Calu3 (cell line): ENCODE results near the gene SYTL1. TPM values are rescaled to one million over a fixed set of nuclear protein-coding genes. Genes with fewer than 3 reads are reported as not detected.

Experiments
- BruUV-seq: library from RNA; stranded (reverse); fragments of 400-500 nt; replicated peaks from 2 replicates; lab custom pipeline; 2021; lab: Mats Ljungman, UMichigan
- CTCF ChIA-PET: fragments of 300-600 bp; sonication (Branson Sonifier 250); formaldehyde crosslinking; loops from one replicate; lab custom pipeline; 2022; ENCODE audit warnings: antibody characterized with exemption; lab: Charles Lee
- DNase-seq: peaks from one replicate; pipeline ENCODE4 v3.0.0; 2022
- H3K27ac Mint-ChIP-seq: one replicate; pipeline ENCODE4 v1.8.0; 2022; ENCODE audit warnings: mixed read lengths; ENCODE audit not compliant: unreplicated experiment
- H3K27me3 Mint-ChIP-seq: one replicate; pipeline ENCODE4 v1.8.0; 2022; ENCODE audit warnings: mixed read lengths; ENCODE audit not compliant: unreplicated experiment
- H3K36me3 Mint-ChIP-seq: one replicate; pipeline ENCODE4 v1.8.0; 2022; ENCODE audit warnings: mild to moderate bottlenecking, moderate library complexity, mixed read lengths; ENCODE audit not compliant: insufficient read depth, unreplicated experiment
- H3K4me1 Mint-ChIP-seq: one replicate; pipeline ENCODE4 v1.8.0; 2022; ENCODE audit warnings: mild to moderate bottlenecking, low read depth, mixed read lengths; ENCODE audit not compliant: unreplicated experiment
- H3K4me3 Mint-ChIP-seq: one replicate; pipeline ENCODE4 v1.8.0; 2022; ENCODE audit warnings: mild to moderate bottlenecking, low read depth, moderate library complexity, mixed read lengths; ENCODE audit not compliant: unreplicated experiment
- H3K9me3 Mint-ChIP-seq: one replicate; pipeline ENCODE4 v1.8.0; 2022; ENCODE audit warnings: low read depth, mixed read lengths; ENCODE audit not compliant: unreplicated experiment
- intact Hi-C: fragments of 100-400 bp; cut with micrococcal nuclease; formaldehyde crosslinking; loops from one replicate; pipeline ENCODE4 v1.10.0; 2022; ENCODE audit not compliant: unreplicated experiment
- total RNA-seq: library from RNA; stranded (reverse); gene quantifications from 2 replicates; pipeline ENCODE4 v1.2.3, GENCODE V29; 2022
- TF ChIP-seq, protein P1 (sequence below): fragments of 200-600 bp; IDR thresholded peaks from one replicate; pipeline ENCODE4 v1.8.0; 2022; ENCODE audit warnings: antibody characterized with exemption; ENCODE audit not compliant: unreplicated experiment

The SYTL1 gene
- total RNA-seq, 1 experiment from 2014 or later = 15.0 TPM

GRCh38 chr1:27397110-27397509, 55.3 kb downstream of the SYTL1 start:
- CTCF ChIA-PET = interaction anchor here (0.6 to 1.1 kb wide), 3 partner anchors 96 to 240 kb away, joined by 3 read pairs; no protein-coding TSS in a partner anchor
- TF ChIP-seq, protein P1, sequence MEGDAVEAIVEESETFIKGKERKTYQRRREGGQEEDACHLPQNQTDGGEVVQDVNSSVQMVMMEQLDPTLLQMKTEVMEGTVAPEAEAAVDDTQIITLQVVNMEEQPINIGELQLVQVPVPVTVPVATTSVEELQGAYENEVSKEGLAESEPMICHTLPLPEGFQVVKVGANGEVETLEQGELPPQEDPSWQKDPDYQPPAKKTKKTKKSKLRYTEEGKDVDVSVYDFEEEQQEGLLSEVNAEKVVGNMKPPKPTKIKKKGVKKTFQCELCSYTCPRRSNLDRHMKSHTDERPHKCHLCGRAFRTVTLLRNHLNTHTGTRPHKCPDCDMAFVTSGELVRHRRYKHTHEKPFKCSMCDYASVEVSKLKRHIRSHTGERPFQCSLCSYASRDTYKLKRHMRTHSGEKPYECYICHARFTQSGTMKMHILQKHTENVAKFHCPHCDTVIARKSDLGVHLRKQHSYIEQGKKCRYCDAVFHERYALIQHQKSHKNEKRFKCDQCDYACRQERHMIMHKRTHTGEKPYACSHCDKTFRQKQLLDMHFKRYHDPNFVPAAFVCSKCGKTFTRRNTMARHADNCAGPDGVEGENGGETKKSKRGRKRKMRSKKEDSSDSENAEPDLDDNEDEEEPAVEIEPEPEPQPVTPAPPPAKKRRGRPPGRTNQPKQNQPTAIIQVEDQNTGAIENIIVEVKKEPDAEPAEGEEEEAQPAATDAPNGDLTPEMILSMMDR = no peak
- H3K36me3 Mint-ChIP-seq = peaks cover 33% of the 10 kb centered on the region
- no peaks in the 10 kb centered on the region for H3K9me3 Mint-ChIP-seq
- no peak for DNase-seq
- peaks cover 6% of the 10 kb centered on the region for H3K27me3 Mint-ChIP-seq
- peaks cover 5% of the 10 kb centered on the region for H3K4me1 Mint-ChIP-seq
- no TSS peak for BruUV-seq
- no peak overlapping the region for H3K27ac Mint-ChIP-seq
- intact Hi-C loops = no loop called here
- H3K4me3 Mint-ChIP-seq = no peak overlapping the region

GRCh38 chr1:27397749-27398148, 55.9 kb downstream of the SYTL1 start:
- Mint-ChIP-seq H3K9me3 (no peaks in the 10 kb centered on the region), H3K4me3 (no peak overlapping the region), H3K4me1 (no peaks in the 10 kb centered on the region), H3K27ac (no peak overlapping the region), H3K27me3 (no peaks in the 10 kb centered on the region), H3K36me3 (peaks cover 27% of the 10 kb centered on the region)
- TF ChIP-seq, protein P1 = no peak
- CTCF ChIA-PET = interaction anchor here (0.6 to 0.7 kb wide), 3 partner anchors 150 to 320 kb away, joined by 3 read pairs; no protein-coding TSS in a partner anchor
- DNase-seq = no peak
- BruUV-seq = no TSS peak
- intact Hi-C loops = no loop called here

- Mint-ChIP-seq H3K27me3 (no peaks in the 10 kb centered on the region), H3K36me3 (peaks cover 20% of the 10 kb centered on the region), H3K9me3 (no peaks in the 10 kb centered on the region), H3K4me1 (no peaks in the 10 kb centered on the region), H3K4me3 (no peak overlapping the region), H3K27ac (no peak overlapping the region)
- TF ChIP-seq, protein P1 = no peak
- DNase-seq = no peak
- CTCF ChIA-PET = interaction anchor here (0.7 to 1.2 kb wide), 2 partner anchors 102 to 321 kb away, joined by 3 read pairs; no protein-coding TSS in a partner anchor
- no TSS peak for BruUV-seq
- intact Hi-C loops = no loop called here
These were observed 56.8 kb downstream of the SYTL1 start for GRCh38 chr1:27398405-27399149.

DNA sequence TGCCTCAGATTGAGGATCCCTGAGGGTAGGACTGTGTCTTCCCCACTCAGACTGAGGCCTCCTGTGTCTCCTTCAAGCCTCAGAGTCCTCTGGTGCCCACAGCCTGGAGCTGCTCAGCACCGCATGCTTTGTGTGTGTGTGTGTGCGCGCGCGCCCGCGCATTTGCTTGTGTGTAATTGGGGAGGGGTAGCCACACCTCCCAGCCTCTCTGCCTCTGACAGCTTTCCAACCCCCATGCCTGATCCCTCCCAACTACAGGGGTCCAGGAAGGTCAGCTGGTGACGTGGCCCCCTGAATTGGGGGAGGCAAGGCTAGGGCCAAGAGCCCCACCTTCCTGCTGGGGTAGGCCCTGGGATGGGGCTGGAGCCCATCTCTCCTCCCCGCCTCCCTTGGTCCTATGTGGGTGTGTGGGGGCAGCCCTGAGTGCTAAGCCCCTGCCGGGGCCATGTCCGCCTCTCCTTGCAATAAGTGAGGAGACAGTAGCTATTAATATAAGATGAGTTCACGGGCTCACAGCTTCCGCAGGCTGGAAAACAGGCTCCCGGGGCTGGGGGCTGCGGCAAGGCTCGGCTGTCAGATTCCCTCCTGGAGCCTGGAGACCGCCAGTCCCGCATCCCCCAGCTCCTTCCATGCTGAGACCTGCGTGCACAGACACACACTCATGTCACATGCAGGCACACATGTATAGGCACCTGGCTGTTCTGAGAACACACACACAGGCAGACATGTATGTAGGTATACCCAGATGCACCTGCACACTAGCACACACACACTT, 57.6 kb downstream of the SYTL1 start:
- DNase-seq = no peak
- intact Hi-C loops = loop anchor here (5.0 kb wide), 1 partner anchor 208 kb away; no protein-coding TSS in a partner anchor
- CTCF ChIA-PET = interaction anchor here (1.2 kb wide), 1 partner anchor 103 kb away, joined by 3 read pairs; no protein-coding TSS in a partner anchor
- Mint-ChIP-seq H3K4me3 (no peak overlapping the region), H3K36me3 (peaks cover 20% of the 10 kb centered on the region), H3K9me3 (no peaks in the 10 kb centered on the region), H3K27me3 (no peaks in the 10 kb centered on the region), H3K27ac (no peak overlapping the region), H3K4me1 (no peaks in the 10 kb centered on the region)
- TF ChIP-seq, protein P1 = no peak
- no TSS peak for BruUV-seq
